Stimulated activated CD4-positive, alpha-beta T cell treated with anti-CD3 and anti-CD28 coated beads, TNF-alpha, amount 100 ng/mL, for 4 hours (primary cell): ENCODE data around the gene THOC7.

Source experiments
- DNase-seq, 3 experiments: peaks; one replicate each; pipeline ENCODE4 v3.0.0-alpha.2; 2020; ENCODE audit warnings: low read depth in 3 of 3

THOC7 gene

GRCh38 chr3:63845215-63845614 lies 18.4 kb downstream of the THOC7 start:
- DNase-seq: no peak

- no peak for DNase-seq
Measured at GRCh38 chr3:63842127-63842526, 21.5 kb downstream of the THOC7 start.

- no peak for DNase-seq
Measured at GRCh38 chr3:63841704-63842103, 21.9 kb downstream of the THOC7 start.

GRCh38 chr3:63832395-63832794 lies 31.2 kb downstream of the THOC7 start:
- DNase-seq: no peak

GRCh38 chr3:63830526-63830925 lies 33.1 kb downstream of the THOC7 start:
- DNase-seq: no peak

GRCh38 chr3:63824309-63824708 lies 39.3 kb downstream of the THOC7 start:
- no peak for DNase-seq

GRCh38 chr3:63819151-63819398 lies 44.5 kb downstream of the THOC7 start, which contains the start of gene C3orf49:
TSS of gene C3orf49 (plus strand) at chr3:63819299. CDS start at chr3:63819472, 173 bp downstream.
- no peak for DNase-seq

GRCh38 chr3:63818282-63819150 lies 45.1 kb downstream of the THOC7 start:
- peak; percentile 18 to 40 (median 23) for DNase-seq

GRCh38 chr3:63817225-63817624 lies 46.4 kb downstream of the THOC7 start:
- DNase-seq: no peak

GRCh38 chr3:63814237-63814636 lies 49.4 kb downstream of the THOC7 start:
- no peak for DNase-seq

- no peak for DNase-seq
Measured at GRCh38 chr3:63809607-63810006, 54.0 kb downstream of the THOC7 start.

GRCh38 chr3:63808633-63809032 lies 55.0 kb downstream of the THOC7 start:
- DNase-seq: no peak

GRCh38 chr3:63807961-63808565 lies 55.5 kb downstream of the THOC7 start:
- DNase-seq: no peak

GRCh38 chr3:63803911-63804310 lies 59.7 kb downstream of the THOC7 start:
- no peak for DNase-seq

- DNase-seq: no peak
Measured at GRCh38 chr3:63800097-63800496, 63.5 kb downstream of the THOC7 start.

GRCh38 chr3:63798949-63799348 lies 64.7 kb downstream of the THOC7 start:
- no peak for DNase-seq

GRCh38 chr3:63798544-63798943 lies 65.1 kb downstream of the THOC7 start:
- DNase-seq: no peak

GRCh38 chr3:63795438-63795837 lies 68.2 kb downstream of the THOC7 start:
- no peak for DNase-seq

GRCh38 chr3:63791974-63792373 lies 71.6 kb downstream of the THOC7 start:
- DNase-seq: no peak
